H1 (cell line): ENCODE results near the gene ACSF3. TPM values are rescaled to one million over a fixed set of nuclear protein-coding genes. Genes with fewer than 3 reads are reported as not detected.

ENCODE experiments used
- JUND ChIP-seq: IDR thresholded peaks from 2 replicates; pipeline ENCODE4 v1.6.1; 2011; ENCODE audit warnings: mild to moderate bottlenecking, improper control_type of control experiment, low read length
- POLR2AphosphoS5 ChIP-seq: IDR thresholded peaks from 2 replicates; pipeline ENCODE4 v1.6.1; 2011; ENCODE audit warnings: low read depth, low read length
- polyA plus RNA-seq, 7 experiments: library from polyadenylated mRNA; depleted of rRNA in 3 of 7; stranded (reverse) in 5 of 7; unstranded in 2 of 7; fragments of >200 nt in 5 of 7; fragments of 200-250 nt in 2 of 7; gene quantifications; 1 replicate in 5 of 7; 2 replicates in 1 of 7; 4 replicates in 1 of 7; pipeline versions ENCODE4 v1.2.1 to v1.2.3, GENCODE V29; 2011 to 2013; ENCODE audit warnings: missing spikeins in 2 of 7, mixed read lengths in 2 of 7
- total RNA-seq: library from RNA; stranded (reverse); fragmentation: NEBNext Ultra II Directional; extraction: Animal tissue kit (Norgen Biotek cat#: 25700); gene quantifications from 2 replicates; pipeline ENCODE4 v1.2.1, GENCODE V29; 2021
- TF ChIP-seq, protein P1 (sequence below): fragments of 300-600 bp; sonication (generic); IDR thresholded peaks from 2 replicates; pipeline ENCODE4 v1.7.1; 2012; ENCODE audit warnings: low read length, moderate library complexity, mild to moderate bottlenecking, inconsistent platforms; ENCODE audit not compliant: insufficient replicate concordance

ACSF3 gene
- total and polyA plus RNA-seq, 2 of the 8 experiments (the other 6 are each of a cell fraction or from before 2014, with no cell fraction given), result 15.6 to 22.9 TPM

GRCh38 chr16:89143911-89144675 is 50.4 kb downstream of the ACSF3 start (continued):
- TF ChIP-seq, protein P1, sequence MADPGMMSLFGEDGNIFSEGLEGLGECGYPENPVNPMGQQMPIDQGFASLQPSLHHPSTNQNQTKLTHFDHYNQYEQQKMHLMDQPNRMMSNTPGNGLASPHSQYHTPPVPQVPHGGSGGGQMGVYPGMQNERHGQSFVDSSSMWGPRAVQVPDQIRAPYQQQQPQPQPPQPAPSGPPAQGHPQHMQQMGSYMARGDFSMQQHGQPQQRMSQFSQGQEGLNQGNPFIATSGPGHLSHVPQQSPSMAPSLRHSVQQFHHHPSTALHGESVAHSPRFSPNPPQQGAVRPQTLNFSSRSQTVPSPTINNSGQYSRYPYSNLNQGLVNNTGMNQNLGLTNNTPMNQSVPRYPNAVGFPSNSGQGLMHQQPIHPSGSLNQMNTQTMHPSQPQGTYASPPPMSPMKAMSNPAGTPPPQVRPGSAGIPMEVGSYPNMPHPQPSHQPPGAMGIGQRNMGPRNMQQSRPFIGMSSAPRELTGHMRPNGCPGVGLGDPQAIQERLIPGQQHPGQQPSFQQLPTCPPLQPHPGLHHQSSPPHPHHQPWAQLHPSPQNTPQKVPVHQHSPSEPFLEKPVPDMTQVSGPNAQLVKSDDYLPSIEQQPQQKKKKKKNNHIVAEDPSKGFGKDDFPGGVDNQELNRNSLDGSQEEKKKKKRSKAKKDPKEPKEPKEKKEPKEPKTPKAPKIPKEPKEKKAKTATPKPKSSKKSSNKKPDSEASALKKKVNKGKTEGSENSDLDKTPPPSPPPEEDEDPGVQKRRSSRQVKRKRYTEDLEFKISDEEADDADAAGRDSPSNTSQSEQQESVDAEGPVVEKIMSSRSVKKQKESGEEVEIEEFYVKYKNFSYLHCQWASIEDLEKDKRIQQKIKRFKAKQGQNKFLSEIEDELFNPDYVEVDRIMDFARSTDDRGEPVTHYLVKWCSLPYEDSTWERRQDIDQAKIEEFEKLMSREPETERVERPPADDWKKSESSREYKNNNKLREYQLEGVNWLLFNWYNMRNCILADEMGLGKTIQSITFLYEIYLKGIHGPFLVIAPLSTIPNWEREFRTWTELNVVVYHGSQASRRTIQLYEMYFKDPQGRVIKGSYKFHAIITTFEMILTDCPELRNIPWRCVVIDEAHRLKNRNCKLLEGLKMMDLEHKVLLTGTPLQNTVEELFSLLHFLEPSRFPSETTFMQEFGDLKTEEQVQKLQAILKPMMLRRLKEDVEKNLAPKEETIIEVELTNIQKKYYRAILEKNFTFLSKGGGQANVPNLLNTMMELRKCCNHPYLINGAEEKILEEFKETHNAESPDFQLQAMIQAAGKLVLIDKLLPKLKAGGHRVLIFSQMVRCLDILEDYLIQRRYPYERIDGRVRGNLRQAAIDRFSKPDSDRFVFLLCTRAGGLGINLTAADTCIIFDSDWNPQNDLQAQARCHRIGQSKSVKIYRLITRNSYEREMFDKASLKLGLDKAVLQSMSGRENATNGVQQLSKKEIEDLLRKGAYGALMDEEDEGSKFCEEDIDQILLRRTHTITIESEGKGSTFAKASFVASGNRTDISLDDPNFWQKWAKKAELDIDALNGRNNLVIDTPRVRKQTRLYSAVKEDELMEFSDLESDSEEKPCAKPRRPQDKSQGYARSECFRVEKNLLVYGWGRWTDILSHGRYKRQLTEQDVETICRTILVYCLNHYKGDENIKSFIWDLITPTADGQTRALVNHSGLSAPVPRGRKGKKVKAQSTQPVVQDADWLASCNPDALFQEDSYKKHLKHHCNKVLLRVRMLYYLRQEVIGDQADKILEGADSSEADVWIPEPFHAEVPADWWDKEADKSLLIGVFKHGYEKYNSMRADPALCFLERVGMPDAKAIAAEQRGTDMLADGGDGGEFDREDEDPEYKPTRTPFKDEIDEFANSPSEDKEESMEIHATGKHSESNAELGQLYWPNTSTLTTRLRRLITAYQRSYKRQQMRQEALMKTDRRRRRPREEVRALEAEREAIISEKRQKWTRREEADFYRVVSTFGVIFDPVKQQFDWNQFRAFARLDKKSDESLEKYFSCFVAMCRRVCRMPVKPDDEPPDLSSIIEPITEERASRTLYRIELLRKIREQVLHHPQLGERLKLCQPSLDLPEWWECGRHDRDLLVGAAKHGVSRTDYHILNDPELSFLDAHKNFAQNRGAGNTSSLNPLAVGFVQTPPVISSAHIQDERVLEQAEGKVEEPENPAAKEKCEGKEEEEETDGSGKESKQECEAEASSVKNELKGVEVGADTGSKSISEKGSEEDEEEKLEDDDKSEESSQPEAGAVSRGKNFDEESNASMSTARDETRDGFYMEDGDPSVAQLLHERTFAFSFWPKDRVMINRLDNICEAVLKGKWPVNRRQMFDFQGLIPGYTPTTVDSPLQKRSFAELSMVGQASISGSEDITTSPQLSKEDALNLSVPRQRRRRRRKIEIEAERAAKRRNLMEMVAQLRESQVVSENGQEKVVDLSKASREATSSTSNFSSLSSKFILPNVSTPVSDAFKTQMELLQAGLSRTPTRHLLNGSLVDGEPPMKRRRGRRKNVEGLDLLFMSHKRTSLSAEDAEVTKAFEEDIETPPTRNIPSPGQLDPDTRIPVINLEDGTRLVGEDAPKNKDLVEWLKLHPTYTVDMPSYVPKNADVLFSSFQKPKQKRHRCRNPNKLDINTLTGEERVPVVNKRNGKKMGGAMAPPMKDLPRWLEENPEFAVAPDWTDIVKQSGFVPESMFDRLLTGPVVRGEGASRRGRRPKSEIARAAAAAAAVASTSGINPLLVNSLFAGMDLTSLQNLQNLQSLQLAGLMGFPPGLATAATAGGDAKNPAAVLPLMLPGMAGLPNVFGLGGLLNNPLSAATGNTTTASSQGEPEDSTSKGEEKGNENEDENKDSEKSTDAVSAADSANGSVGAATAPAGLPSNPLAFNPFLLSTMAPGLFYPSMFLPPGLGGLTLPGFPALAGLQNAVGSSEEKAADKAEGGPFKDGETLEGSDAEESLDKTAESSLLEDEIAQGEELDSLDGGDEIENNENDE, result no peak
- TF ChIP-seq POLR2AphosphoS5 (no peak), JUND (no peak)
